ENCODE data around the gene KCNE5. TPM values are rescaled to one million over a fixed set of nuclear protein-coding genes. Genes with fewer than 3 reads are reported as not detected.

The KCNE5 gene
- total and polyA plus RNA-seq, 9 of the 15 experiments (the other 6 are each of a cell fraction or from before 2014, with no cell fraction given), result 0.08 to 0.38 (median 0.21) TPM; not detected in 1

DNA sequence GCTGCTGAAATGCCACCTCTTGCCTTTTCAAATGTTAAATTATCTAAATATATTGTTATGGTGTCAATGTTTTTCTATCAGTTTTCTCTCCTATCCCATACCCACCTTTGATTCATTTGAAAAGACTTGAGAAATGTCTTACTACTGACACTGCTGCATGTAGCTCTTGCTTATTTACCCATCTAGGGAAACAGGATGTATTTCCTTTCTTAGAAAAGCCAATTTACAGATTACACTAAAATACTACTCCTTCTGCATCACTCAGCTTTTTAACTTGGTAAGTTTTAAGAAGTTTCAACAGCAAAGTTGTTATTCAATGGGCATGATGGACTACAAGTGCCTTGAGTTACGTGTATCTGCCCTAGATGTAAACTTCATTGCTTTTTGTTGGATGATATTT, 13.2 kb upstream of the KCNE5 start:
- H3K4me2 ChIP-seq (ENCODE audit: insufficient read depth, low read length), result no peak overlapping the region
- in situ Hi-C loops (cut with MboI), result loop anchor here (10.0 kb wide), 1 partner anchor 153 kb away; the partner anchor contains the start of gene GUCY2F
- no peak overlapping the region for H3K27ac ChIP-seq (ENCODE audit: extremely low read depth, low read depth, low read length)
- TF ChIP-seq NFXL1 (CRISPR knock-in tag; IDR thresholded peaks at IDR 0.05), result no peak
- TF ChIP-seq ZNF24 (IDR thresholded peaks at IDR 0.05), result no peak
- no peak for TF ChIP-seq CHD2 (IDR thresholded peaks at IDR 0.05; ENCODE audit: low read depth, low read length)
- TF ChIP-seq ZNF197 (CRISPR knock-in tag; IDR thresholded peaks at IDR 0.05; ENCODE audit: low read depth), result no peak
- no peak for TF ChIP-seq PCBP2 (IDR thresholded peaks at IDR 0.05; ENCODE audit: low read depth, low read length, poor library complexity, severe bottlenecking)
- no peak for TF ChIP-seq SP1 (CRISPR knock-in tag; IDR thresholded peaks at IDR 0.05)
- TF ChIP-seq, protein P1, sequence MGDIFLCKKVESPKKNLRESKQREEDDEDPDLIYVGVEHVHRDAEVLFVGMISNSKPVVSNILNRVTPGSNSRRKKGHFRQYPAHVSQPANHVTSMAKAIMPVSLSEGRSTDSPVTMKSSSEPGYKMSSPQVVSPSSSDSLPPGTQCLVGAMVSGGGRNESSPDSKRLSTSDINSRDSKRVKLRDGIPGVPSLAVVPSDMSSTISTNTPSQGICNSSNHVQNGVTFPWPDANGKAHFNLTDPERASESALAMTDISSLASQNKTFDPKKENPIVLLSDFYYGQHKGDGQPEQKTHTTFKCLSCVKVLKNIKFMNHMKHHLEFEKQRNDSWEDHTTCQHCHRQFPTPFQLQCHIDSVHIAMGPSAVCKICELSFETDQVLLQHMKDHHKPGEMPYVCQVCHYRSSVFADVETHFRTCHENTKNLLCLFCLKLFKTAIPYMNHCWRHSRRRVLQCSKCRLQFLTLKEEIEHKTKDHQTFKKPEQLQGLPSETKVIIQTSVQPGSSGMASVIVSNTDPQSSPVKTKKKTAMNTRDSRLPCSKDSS (IDR thresholded peaks at IDR 0.05; ENCODE audit: low read depth, partially characterized antibody), result no peak
- TF ChIP-seq ZNF23 (CRISPR knock-in tag; IDR thresholded peaks at IDR 0.05), result no peak
- H3K36me3 ChIP-seq (ENCODE audit: control insufficient read depth, insufficient read depth, low read length), result peaks cover 2% of the 10 kb centered on the region; the same call in 1 of the 3 replicates
- POLR2A ChIA-PET, result no interaction called here
- FAIRE-seq (no peak), ATAC-seq (no peak), DNase-seq (ENCODE audit: extremely low read depth in 1 of 4, low spot score in 3 of 4) (no peak)
- CTCF ChIA-PET (ENCODE audit: low intra/inter-chr PET ratio), result no interaction called here
- WGBS (ENCODE audit: insufficient coverage, low coverage, missing lambda C conversion rate), result 89% methylated on average over 1 of the region's 1 CpG
- H3K9me3 ChIP-seq (replicated peaks; ENCODE audit: control insufficient read depth, insufficient read depth, low read depth, low read length), result no peaks in the 10 kb centered on the region
- no peaks in the 10 kb centered on the region for H3K27me3 ChIP-seq (ENCODE audit: control insufficient read depth in 2 of 2, insufficient read depth in 2 of 2, low read length in 2 of 2)
- no peaks in the 10 kb centered on the region for H4K20me1 ChIP-seq (replicated peaks; ENCODE audit: control insufficient read depth, insufficient read depth, low read length)
- intact Hi-C loops (cut with micrococcal nuclease), result loop anchor here (5.0 kb wide), 1 partner anchor 249 kb away; no protein-coding TSS in a partner anchor
- H3K79me2 ChIP-seq (ENCODE audit: control insufficient read depth, insufficient read depth, low read length), result no peaks in the 10 kb centered on the region
- BruUV-seq (replicated peaks), result no TSS peak
- H3K9ac ChIP-seq (ENCODE audit: insufficient read depth in 1 of 2, low read depth in 2 of 2, low read length in 2 of 2), result no peak overlapping the region
- H3K9me1 ChIP-seq (ENCODE audit: control insufficient read depth, insufficient read depth, low read length), result no peaks in the 10 kb centered on the region
- H3K4me1 ChIP-seq (replicated peaks in 1 of 2; ENCODE audit: control insufficient read depth in 2 of 2, insufficient read depth in 2 of 2, low read length in 2 of 2), result no peaks in the 10 kb centered on the region
- H2AFZ ChIP-seq (ENCODE audit: low read depth, low read length), result no peak overlapping the region
- no peak overlapping the region for H3K4me3 ChIP-seq

Data from K562 (cell line).